Activated T-helper 1 cell treated with anti-CD3 and anti-CD28 coated beads, Interleukin-12 subunit alpha, Interleukin-12 subunit beta, Interleukin-2, Interleukin-4 antibody, amounts not matched to agents 30 ng/mL and 10 ng/mL and 1 ng/mL, durations not matched to agents 14 hours and 24 hours and 36 hours (primary cell): ENCODE measurements around the gene MBOAT2. TPM values are rescaled to one million over a fixed set of nuclear protein-coding genes. Genes with fewer than 3 reads are reported as not detected.
"Not testable (repeated sequence)": the region's sequence is repeated elsewhere in the genome, so short reads cannot be mapped to it uniquely, and the experiment has no call there.

Experiments used
- DNase-seq: peaks from one replicate; pipeline ENCODE4 v3.0.0; 2021; ENCODE audit warnings: low spot score
- H3K27ac Mint-ChIP-seq: one replicate; pipeline ENCODE4 v1.8.0; 2021; ENCODE audit warnings: mild to moderate bottlenecking, mixed read lengths
- H3K27me3 Mint-ChIP-seq: one replicate; pipeline ENCODE4 v1.8.0; 2022; ENCODE audit warnings: mild to moderate bottlenecking, moderate library complexity, mixed read lengths; ENCODE audit not compliant: insufficient read depth
- H3K36me3 Mint-ChIP-seq: one replicate; pipeline ENCODE4 v1.8.0; 2021; ENCODE audit warnings: low read depth, mixed read lengths
- H3K4me1 Mint-ChIP-seq: one replicate; pipeline ENCODE4 v1.8.0; 2021; ENCODE audit warnings: low read depth, mixed read lengths
- H3K4me3 Mint-ChIP-seq: one replicate; pipeline ENCODE4 v1.8.0; 2021; ENCODE audit warnings: mild to moderate bottlenecking, moderate library complexity, mixed read lengths
- H3K9me3 Mint-ChIP-seq: one replicate; pipeline ENCODE4 v1.8.0; 2021; ENCODE audit warnings: mixed read lengths
- intact Hi-C: fragments of 100-400 bp; cut with micrococcal nuclease; formaldehyde crosslinking; loops from one replicate; pipeline ENCODE4 v1.15.1; 2024
- total RNA-seq: library from RNA; stranded (reverse); gene quantifications from 2 replicates; pipeline ENCODE4 v1.2.3, GENCODE V29; 2022

MBOAT2 gene
- total RNA-seq, 1 donor from 2014 or later, result 4.5 TPM

GRCh38 chr2:8983571-8983970 lies 19.9 kb downstream of the MBOAT2 start:
- Mint-ChIP-seq H3K9me3 (no peaks in the 10 kb centered on the region), H3K36me3 (no peaks in the 10 kb centered on the region), H3K27me3 (peaks cover 7% of the 10 kb centered on the region), H3K4me3 (no peak overlapping the region), H3K27ac (no peak overlapping the region), H3K4me1 (no peaks in the 10 kb centered on the region)
- intact Hi-C loops, result no loop called here
- DNase-seq, result no peak

- no peaks in the 10 kb centered on the region for H3K4me1 Mint-ChIP-seq
- no peaks in the 10 kb centered on the region for H3K9me3 Mint-ChIP-seq
- no peak for DNase-seq
- intact Hi-C loops, result no loop called here
- H3K27me3 Mint-ChIP-seq, result peaks cover 7% of the 10 kb centered on the region
- H3K27ac Mint-ChIP-seq, result no peak overlapping the region
- H3K36me3 Mint-ChIP-seq, result no peaks in the 10 kb centered on the region
- H3K4me3 Mint-ChIP-seq, result no peak overlapping the region
These were observed 21.6 kb downstream of the MBOAT2 start for GRCh38 chr2:8981876-8982275.

DNA sequence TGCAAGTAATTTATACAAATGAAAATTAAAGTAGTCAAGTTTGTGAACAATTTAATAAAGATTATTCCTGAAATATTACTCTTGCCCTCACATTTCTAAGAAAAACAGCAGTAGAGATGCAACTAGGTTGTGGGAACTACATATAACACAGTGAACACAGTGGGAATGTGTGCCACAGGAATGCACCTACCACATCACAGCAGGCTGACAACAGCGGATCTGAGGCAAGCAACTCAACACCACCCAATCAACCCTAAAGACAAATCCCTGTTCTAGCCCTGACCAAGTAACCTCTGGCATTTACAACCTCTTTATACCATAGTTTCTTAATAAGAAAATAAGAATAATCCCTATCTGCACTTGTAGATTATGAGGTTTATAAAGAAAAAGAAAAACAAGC lies 23.4 kb downstream of the MBOAT2 start:
- Mint-ChIP-seq H3K27ac (no peak overlapping the region), H3K27me3 (peaks cover 4% of the 10 kb centered on the region), H3K4me3 (no peak overlapping the region), H3K4me1 (no peaks in the 10 kb centered on the region), H3K9me3 (no peaks in the 10 kb centered on the region), H3K36me3 (no peaks in the 10 kb centered on the region)
- DNase-seq, result no peak
- intact Hi-C loops, result no loop called here

DNA sequence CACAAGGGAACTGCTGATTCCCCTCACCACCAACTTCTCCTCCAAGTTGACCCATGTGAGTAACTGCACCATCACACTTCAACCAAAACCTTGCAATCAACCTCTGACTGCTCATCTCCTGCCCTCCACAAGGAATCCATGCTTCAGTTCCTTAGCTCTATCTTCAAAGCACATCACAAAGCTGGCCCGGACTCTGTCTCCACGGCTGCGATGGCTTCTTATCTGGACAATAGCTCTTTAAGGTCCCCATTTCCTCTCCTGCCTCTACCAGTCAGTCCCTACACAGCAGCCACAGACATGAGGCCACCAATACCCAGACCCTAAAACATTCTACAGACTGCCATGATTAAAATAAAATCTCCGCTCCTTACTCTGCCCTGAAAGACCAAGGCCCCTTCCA lies 25.7 kb downstream of the MBOAT2 start:
- no peak for DNase-seq

DNA sequence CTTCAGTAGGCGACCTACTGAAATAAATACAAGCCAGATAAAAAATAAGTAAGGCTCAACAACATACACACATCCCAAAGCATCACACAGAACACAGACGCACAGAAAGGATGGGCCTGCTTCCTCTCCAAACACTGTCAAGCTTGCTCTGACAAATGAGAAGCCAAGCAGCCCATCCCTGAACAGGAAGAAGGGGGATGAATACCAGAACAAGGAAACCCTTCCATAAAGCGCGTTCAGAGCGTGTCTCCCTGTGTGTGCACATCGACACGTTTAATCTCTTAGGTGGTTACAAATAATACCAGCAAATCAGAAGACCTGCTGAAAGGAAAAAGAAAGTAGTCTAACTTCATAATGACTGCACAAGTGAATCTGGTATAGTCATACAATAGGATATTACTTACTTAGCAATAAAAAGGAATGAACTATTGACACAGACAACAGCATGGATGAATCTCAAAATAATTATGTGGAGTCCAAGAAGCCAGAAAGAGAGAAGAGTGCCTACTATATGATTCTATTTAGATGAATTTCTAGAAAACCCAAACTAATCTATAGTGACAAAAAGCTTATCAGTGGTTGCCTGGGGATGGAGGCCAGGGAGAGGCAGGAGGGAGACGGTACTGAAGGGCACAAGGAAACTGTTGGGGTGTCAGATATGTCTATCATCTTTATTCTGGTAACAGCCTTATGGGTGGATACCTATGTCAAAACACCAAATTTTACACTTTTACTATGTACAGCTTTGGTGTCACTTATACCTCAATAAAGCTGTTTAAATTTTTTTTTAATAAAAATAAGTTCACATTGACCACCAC lies 26.8 kb downstream of the MBOAT2 start:
- Mint-ChIP-seq H3K27ac (no peak overlapping the region), H3K36me3 (no peaks in the 10 kb centered on the region), H3K27me3 (no peaks in the 10 kb centered on the region), H3K4me1 (no peaks in the 10 kb centered on the region), H3K9me3 (no peaks in the 10 kb centered on the region), H3K4me3 (no peak overlapping the region)
- DNase-seq, result no peak
- intact Hi-C loops, result no loop called here

More for the DNA sequence above, 25.7 kb downstream of the MBOAT2 start:
- Mint-ChIP-seq H3K4me1 (no peaks in the 10 kb centered on the region), H3K27me3 (peaks cover 4% of the 10 kb centered on the region), H3K27ac (no peak overlapping the region), H3K36me3 (no peaks in the 10 kb centered on the region), H3K9me3 (no peaks in the 10 kb centered on the region), H3K4me3 (no peak overlapping the region)
- intact Hi-C loops, result no loop called here

GRCh38 chr2:8974016-8974415 lies 29.5 kb downstream of the MBOAT2 start:
- intact Hi-C loops, result no loop called here
- DNase-seq, result no peak
- Mint-ChIP-seq H3K4me1 (no peaks in the 10 kb centered on the region), H3K36me3 (no peaks in the 10 kb centered on the region), H3K9me3 (no peaks in the 10 kb centered on the region), H3K4me3 (no peak overlapping the region), H3K27me3 (no peaks in the 10 kb centered on the region), H3K27ac (no peak overlapping the region)

DNA sequence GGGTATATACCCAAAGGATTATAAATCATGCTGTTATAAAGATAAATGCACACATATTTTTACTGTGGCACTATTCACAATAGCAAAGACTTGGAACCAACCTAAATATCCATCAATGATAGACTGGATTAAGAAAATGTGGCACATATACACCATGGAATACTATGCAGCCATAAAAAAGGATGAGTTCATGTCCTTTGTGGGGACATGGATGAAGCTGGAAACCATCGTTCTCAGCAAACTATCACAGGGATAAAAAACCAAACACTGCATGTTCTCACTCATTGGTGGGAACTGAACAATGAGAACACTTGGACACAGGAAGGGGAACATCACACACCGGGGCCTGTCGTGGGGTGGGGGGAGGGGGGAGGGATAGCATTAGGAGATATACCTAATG lies 30.5 kb downstream of the MBOAT2 start:
- H3K27me3 Mint-ChIP-seq, H3K4me1 Mint-ChIP-seq, DNase-seq, H3K27ac Mint-ChIP-seq, H3K4me3 Mint-ChIP-seq, H3K9me3 Mint-ChIP-seq, intact Hi-C loops, H3K36me3 Mint-ChIP-seq: not testable (repeated sequence)

- H3K4me1 Mint-ChIP-seq, DNase-seq, H3K4me3 Mint-ChIP-seq, H3K27ac Mint-ChIP-seq, H3K27me3 Mint-ChIP-seq, H3K36me3 Mint-ChIP-seq, H3K9me3 Mint-ChIP-seq, intact Hi-C loops: not testable (repeated sequence)
These were observed 30.9 kb downstream of the MBOAT2 start for GRCh38 chr2:8972535-8972934.

DNA sequence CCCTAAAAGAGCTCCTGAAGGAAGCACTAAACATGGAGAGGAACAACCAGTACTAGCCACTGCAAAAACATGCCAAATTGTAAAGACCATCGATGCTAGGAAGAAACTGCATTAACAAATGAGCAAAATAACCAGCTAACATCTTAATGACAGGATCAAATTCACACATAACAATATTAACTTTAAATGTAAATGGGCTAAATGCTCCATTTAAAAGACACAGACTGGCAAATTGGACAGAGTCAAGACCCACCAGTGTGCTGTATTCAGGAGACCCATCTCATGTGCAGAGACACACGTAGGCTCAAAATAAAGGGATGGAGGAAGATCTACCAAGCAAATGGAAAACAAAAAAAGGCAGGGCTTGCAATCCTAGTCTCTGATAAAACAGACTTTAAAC lies 34.1 kb downstream of the MBOAT2 start:
- H3K27me3 Mint-ChIP-seq, H3K4me3 Mint-ChIP-seq, DNase-seq, intact Hi-C loops, H3K36me3 Mint-ChIP-seq, H3K27ac Mint-ChIP-seq, H3K9me3 Mint-ChIP-seq, H3K4me1 Mint-ChIP-seq: not testable (repeated sequence)

GRCh38 chr2:8966123-8966908 lies 37.2 kb downstream of the MBOAT2 start:
- H3K27ac Mint-ChIP-seq, result no peak overlapping the region
- H3K27me3 Mint-ChIP-seq, result peaks cover 4% of the 10 kb centered on the region

DNA sequence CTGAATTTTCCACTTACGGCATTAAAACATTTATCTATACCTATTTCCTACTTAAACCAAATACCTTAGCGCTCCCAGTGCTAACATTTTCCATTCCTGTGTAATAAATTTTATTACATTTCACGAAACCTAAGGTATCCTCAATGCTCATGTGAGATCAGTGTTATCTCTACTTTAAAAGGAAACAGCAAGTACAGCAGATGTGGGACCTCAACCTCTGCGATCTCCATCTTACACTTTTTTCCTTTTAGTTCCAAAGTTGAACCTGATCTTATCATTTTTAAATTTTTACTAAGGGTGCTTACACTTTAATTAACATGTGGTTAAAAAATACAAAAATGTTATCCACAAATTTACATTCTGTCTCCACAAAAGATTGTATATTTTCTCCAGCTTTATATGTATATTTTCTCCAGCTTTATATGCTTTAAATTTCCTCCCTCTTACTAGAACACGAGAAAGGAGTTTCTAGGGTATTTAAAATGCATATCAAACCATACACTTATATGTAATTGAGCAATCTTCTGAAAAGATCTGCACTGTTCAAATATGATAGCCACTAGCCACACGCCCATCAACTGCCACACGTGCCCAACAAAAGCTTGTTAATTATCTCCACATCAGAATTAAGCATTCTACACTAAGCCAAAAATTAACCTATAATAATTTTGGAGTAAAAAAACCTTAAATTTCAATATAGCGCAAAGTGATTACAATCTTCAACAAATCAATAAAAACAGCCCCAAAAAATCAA lies 38.1 kb downstream of the MBOAT2 start:
- Mint-ChIP-seq H3K27ac (no peak overlapping the region), H3K36me3 (no peaks in the 10 kb centered on the region), H3K4me3 (no peak overlapping the region), H3K4me1 (no peaks in the 10 kb centered on the region), H3K27me3 (peaks cover 4% of the 10 kb centered on the region), H3K9me3 (no peaks in the 10 kb centered on the region)
- intact Hi-C loops, result no loop called here
- no peak for DNase-seq

More at GRCh38 chr2:8966123-8966908, 37.2 kb downstream of the MBOAT2 start:
- Mint-ChIP-seq H3K36me3 (no peaks in the 10 kb centered on the region), H3K4me3 (no peak overlapping the region), H3K9me3 (no peaks in the 10 kb centered on the region), H3K4me1 (no peaks in the 10 kb centered on the region)
- DNase-seq, result no peak
- intact Hi-C loops, result no loop called here

GRCh38 chr2:8962890-8963289 lies 40.6 kb downstream of the MBOAT2 start:
- no peaks in the 10 kb centered on the region for H3K36me3 Mint-ChIP-seq
- no peak for DNase-seq
- H3K4me1 Mint-ChIP-seq, result no peaks in the 10 kb centered on the region
- H3K9me3 Mint-ChIP-seq, result no peaks in the 10 kb centered on the region
- no peak overlapping the region for H3K27ac Mint-ChIP-seq
- peaks cover 4% of the 10 kb centered on the region for H3K27me3 Mint-ChIP-seq
- no peak overlapping the region for H3K4me3 Mint-ChIP-seq
- intact Hi-C loops, result no loop called here

DNA sequence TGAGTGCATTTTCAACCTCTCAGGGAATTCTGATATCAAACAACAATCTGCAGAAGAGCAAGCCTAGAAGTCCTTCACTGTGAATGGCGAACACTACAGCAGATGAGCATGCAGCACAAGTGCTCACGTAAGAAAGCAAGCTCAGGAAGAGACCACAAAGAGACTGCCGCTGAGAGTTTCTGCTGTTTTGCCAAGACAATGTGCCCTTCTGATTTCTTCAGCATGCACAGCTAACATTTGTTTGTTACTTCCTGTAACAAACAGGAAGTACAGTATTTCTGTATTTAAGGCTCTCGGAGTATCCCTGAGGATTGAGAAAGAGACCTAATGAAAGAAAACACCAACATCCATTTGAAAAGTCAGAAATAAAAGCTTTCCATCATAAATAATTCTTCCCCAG lies 45.9 kb downstream of the MBOAT2 start:
- Mint-ChIP-seq H3K27ac (no peak overlapping the region), H3K27me3 (no peaks in the 10 kb centered on the region), H3K9me3 (peaks cover 17% of the 10 kb centered on the region), H3K4me3 (no peak overlapping the region), H3K36me3 (no peaks in the 10 kb centered on the region), H3K4me1 (no peaks in the 10 kb centered on the region)
- DNase-seq, result no peak
- intact Hi-C loops, result no loop called here
